Activated CD8-positive, alpha-beta memory T cell treated with anti-CD3 and anti-CD28 coated beads for 36 hours (primary cell): ENCODE data around the gene IFNA13. TPM values are rescaled to one million over a fixed set of nuclear protein-coding genes. Genes with fewer than 3 reads are reported as not detected.
"Not testable (repeated sequence)": the region's sequence is repeated elsewhere in the genome, so short reads cannot be mapped to it uniquely, and the experiment has no call there.

ENCODE experiments used
- CTCF ChIA-PET: fragments of 350-600 bp; sonication (Branson Sonifier 250); formaldehyde crosslinking; loops from one replicate; lab custom pipeline; 2021; ENCODE audit warnings: antibody characterized with exemption; lab: Charles Lee
- POLR2A ChIA-PET: fragments of 350-600 bp; sonication (Branson Sonifier 250); formaldehyde crosslinking; loops from one replicate; lab custom pipeline; 2021; ENCODE audit warnings: antibody characterized with exemption; lab: Charles Lee
- total RNA-seq, 2 experiments: library from RNA; stranded (reverse); gene quantifications; one replicate each; pipeline ENCODE4 v1.2.3, GENCODE V29; 2021

Gene IFNA13
- not detected for total RNA-seq

DNA sequence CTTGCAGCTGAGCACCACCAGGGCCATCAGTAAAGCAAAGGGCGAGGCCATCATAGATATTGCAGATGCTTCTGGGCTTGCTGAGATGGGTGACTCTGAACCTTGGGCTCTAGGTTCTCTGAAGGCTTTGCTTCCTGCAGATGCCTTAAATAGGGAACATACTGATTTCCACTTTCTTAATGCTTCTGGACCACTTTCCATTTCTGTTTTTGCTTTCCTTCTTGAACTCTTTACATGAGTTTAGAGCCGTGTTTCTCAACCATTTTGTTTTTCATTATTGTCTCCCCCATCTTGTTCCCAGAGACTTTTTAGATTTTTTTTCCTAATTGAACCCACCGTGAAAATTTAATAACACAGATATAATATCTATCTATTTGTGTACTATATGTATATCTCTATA, at the start of gene IFNA13:
Gene IFNA13, minus strand, starts transcription at position 101 of the 400 bp plus-strand sequence. Its CDS starts 47 bp downstream, at position 54.
- CTCF ChIA-PET, result no interaction called here
- POLR2A ChIA-PET, result no interaction called here

DNA sequence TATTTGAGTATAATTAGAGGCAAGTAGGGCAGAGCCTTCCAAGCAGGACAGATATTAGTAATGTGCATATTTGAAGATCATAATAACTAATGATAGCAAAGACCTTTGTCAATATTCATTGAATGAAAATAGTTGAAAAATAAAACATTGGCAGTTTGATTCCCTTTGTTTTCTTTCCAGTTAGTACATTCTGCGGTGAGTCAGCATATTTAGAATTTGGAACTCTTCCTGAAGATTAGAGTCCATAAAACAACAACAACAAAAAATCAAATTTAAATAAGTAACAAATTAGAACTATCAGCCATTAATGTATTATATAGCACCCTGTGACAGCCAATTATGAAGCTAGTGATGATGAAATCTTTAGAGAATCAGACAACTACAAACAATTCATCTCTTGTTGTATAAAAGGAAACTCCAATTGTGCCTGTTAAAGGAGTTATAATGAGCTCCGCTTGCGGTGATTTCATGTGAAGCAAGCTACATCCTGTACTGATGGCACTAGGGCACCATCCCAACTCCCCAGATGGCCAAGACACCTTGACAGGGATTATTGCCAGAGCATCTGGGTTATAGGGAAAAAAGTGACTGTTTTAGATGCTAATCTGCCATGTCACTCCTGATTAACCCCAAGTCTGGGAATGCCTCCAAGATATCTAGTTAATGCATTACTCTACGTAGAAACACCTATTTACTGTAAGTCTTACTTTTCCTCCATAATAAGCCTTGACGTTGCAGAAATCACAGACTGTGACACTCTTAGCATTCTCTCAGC, 47.8 kb upstream of the IFNA13 start:
- CTCF ChIA-PET, result no interaction called here
- POLR2A ChIA-PET, result no interaction called here

DNA sequence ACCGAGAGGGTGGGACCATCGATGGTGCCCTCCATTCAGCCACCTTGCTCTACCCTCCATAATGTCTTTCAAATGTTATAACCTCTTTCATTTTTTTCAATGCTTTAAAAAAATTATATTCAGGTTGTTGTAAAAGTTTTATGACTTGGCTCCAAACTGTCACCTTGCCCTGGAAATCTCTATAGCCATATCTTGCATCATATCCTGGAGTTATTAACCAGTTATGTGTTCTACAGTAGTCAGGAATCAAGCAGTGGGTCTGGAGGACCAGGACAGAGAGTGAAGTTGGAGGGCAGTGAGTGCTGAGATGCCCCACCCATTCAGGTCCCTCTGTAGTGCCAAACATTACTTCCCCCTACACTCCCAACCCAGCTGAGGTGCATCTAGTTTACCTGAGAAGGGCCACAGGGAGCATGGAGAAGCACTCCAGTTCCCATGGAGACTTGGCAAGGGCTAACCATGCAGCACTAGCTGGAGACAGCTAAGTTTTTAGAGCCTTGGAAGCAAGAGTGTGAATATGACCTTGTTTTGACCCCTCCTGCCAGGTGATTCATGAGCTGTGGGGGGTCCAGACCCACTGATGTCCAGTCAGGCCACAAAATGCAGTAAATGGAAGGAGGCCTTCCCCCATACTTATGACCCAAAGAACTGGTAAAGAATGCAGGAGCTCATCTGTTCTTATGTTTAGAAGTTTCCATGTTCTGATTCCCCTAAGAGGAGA, 46.5 kb upstream of the IFNA13 start:
- ChIA-PET POLR2A (no interaction called here), CTCF (no interaction called here)

DNA sequence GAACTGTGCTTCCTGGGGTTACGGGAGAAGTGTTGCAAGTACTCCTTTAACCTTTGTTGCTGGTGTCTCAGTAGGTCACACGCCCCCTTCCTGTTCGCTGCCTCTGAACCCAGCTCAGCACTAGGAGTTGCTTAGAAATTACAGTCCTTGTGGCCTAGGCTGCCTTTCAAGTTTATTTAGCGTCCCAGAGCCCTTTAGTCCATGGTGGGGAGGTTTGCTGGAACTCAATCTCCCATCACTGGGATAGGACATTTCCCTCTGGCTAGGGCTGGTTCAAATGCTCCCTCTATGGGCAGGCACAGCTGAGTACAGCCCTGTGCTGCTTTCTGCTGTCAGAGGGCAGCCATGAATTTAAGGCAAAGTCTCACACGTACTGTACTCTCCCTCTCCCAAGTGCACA, 45.8 kb upstream of the IFNA13 start:
- ChIA-PET CTCF (no interaction called here), POLR2A (no interaction called here)

DNA sequence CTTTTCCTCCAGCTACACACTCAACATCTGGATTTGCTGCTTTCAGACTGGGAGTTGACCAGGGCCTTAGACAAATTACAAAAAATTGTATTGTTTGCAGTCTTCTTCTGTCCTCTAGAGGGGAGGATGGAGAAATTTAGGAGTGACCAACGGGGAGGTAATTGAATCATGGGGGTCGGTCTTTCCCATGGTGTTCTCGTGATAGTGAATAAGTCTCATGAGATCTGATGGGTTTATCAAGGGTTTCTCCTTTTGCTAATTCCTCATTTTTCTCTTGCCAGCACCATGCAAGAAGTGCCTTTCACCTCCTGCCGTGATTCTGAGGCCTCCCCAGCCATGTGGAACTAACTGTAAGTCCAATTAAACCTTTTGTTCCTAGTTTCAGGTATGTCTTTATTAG, 45.3 kb upstream of the IFNA13 start:
- ChIA-PET POLR2A (no interaction called here), CTCF (no interaction called here)

DNA sequence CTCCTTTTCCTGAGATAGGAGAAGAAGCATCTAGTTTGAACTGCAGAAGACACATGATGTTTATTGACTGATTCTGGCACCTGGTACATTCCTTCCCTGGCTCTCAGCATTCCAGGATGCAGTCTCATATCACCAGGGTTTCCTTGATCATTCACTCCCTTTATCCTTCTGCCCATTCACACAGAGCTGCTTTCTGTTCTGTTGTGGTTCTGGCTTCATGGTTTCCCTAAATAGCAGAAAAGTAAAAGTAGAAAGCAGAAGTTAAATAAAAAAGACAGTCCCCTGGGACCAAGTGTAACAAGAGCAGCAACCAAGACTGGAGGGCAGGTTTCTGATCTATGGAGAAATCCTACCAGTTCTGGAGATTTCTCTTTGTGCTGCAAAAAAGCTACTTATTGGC, 44.2 kb upstream of the IFNA13 start:
- ChIA-PET CTCF (no interaction called here), POLR2A (no interaction called here)

DNA sequence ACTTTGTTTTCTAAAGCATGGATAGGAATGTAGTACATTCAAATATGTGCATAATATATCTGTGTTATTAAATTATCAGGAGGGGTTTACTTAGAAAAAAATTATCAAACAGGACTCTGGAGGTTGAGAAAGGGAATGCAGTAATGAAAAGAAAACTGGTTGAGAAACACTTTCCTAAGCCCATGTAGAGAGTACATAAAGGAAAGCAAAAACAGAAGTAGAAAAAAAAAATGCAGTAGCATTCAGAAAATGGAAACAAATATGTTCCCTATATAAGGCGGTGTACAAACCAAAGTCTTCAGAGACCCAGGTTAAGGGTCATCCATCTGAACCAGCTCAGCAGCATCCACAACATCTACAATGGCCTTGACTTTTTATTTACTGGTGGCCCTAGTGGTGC, 41.0 kb upstream of the IFNA13 start, which contains the start of gene IFNA8:
Gene IFNA8, plus strand, starts transcription at position 301 of the 400 bp plus-strand sequence. Its CDS starts 60 bp downstream, at position 361.
- ChIA-PET POLR2A (no interaction called here), CTCF (no interaction called here)

DNA sequence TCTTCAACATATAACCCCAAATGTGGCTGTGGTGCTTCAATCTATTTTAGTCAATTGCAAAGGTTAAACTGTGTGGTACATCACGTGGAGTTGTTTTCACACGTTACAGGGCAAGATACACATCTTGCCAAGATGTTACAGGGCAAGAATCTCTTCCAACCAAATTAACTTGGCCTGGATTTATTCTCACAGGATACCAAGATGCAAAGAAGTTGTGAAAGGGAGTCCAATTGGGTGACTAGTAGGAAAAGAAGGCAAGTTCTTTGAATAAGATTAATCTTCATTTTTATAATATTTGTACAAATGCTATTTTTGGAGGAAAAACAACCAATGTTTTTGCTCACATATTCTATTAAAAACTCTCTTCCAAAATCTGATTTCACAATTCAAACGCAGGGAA, 36.3 kb upstream of the IFNA13 start:
- CTCF ChIA-PET, result no interaction called here
- POLR2A ChIA-PET, result no interaction called here

DNA sequence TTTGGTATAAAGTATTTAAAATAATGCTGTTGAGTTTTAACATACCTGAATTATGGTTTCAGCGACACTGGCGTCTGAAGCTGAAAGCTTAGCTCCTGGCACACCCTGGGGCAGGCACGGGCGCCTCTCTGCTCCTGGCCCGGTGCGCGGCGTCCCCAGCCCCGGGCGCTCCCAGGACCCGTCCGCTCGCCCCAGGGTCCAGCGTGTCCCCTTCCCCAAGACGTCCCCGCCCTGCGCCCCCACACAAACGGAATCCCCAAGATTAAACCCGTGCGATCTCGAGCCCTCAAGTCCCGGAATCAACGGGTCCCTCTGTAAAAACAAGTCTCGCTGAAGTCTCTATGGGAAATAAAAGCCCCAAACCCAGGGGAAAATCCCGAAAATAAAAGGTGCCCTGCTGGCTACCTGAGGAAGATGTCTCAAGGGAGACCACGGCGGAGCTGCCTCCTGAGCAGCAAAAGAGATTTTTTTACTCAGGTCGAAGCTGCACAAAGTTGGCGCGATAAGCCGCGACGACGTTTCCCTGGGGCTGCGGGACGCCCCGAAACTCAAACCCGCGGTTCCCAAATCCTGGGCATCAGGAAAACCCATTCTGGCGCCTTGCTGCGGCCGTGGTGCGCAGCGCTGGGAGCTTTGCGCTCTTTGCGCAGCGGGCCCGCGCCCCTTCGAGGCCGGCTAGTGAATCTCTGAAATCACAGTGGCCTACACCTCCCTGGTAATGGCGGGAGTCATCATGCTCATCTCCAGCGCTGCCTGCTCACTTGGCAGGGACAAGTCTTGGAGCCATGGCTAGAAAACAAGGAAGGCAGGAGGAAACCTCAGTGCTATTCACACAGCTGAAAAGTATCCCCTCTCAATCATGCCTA, 34.8 kb upstream of the IFNA13 start:
- POLR2A ChIA-PET, result no interaction called here
- CTCF ChIA-PET, result no interaction called here

DNA sequence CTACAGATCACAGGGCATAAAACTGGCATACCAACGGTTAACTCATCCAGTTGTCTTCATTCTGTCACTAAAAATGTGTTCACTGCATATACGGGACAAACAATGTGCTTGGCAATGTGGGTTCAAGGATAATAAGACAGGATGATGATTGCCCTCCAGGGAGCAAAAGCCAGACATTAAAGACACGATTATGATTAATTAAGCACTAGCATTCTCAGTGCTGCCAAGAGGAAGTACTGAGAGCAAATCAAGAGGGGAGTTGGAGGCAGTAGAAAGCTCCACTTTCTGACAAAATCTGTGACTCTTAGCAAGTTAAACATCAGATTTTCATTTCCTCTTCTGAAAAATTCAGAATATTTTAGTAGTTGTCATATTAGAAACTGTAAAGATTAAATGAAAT, 32.1 kb upstream of the IFNA13 start:
- POLR2A ChIA-PET, result no interaction called here
- CTCF ChIA-PET, result no interaction called here

DNA sequence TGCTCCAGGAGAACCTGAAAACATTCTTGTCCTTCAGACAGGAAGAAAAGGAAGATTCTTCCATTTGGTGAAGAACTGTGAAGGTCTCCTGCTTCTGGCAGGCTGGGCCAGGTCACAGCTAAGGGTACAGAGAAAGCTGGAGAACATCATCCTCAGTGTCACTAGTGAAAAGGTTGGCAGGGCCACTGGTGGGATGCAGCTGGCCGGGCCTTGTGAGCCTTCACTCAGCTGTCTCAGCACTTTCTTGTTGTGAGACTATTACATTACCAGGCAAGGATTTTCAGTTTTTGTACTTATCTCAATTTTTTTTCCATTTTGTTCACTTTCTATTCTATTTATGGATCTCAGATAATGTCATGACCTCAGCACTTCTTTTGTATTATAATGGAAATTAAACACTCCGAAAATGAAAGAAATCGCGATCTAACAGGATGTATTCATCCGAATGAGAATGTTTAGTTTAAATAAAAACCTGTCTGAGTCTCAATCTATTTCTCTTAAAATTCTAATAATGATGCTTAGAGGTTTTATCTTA, 31.2 kb upstream of the IFNA13 start:
- POLR2A ChIA-PET, result no interaction called here
- CTCF ChIA-PET, result no interaction called here

DNA sequence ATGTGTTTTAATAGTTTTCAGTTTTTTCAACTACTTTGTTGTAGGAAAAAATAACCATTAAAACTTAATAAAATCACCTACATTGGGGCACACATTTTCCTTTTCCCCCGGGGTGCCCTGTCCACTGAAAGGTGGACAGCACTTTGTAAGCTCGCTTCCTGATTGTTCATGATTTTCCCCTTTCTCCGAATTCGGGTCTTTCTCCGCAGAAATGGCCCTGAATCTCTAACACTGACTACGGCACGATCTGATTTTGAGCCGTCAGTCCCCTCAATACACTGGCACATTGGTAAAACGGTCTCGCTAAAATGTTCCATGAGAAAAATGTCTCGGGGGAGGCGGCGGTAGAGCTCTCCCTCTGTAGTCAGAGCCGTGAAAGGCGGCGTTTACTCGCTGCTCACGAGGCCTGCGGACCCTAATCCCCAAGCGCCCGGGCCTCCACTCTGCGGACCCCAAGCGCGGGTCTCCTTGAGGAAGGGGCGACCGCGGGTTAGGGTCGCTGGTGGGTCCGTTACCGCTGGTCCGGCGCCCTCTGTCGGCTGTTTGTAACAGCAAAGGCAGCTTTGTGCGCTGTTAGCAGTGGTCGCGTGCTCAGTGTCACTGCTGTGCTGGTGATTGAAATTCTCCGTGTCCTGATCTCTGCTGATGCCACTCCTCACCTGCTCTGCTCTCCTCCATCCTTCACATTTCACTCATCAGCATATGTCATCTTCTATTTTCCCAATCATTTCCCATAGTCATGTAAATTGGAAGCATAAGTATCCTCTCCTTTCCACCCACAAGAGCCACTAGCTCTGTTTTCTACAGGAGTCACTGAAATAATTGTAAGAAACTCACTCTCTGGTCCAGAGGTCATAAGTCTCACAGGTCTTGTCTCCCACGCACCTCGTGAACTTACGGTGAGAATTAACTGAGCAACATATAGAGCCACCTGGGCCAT, 28.2 kb upstream of the IFNA13 start:
- ChIA-PET POLR2A (no interaction called here), CTCF (interaction anchor here (0.6 to 2.0 kb wide), 19 partner anchors 9 to 393 kb away, joined by 3 to 19 read pairs (median 3); partner anchors contain the start of genes IFNA6 and KLHL9)

DNA sequence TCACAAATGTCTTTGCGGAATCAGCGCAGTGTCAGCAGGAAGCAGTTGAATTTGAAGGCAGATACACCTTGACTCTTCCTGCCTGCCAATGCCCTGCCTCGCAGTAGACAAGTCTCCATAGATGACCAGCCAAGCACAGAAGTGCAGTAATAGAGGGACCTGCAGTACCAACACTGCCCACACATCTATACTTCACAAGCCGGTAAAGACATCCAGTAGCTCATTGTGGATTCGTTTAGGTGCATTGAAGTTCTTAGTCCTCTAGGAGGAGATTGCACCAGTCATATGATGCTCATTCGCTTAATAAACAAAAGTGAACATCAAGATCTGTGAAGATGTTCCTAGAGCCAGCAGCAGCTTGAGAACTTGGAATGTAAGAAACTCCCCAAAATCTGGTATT, 24.4 kb upstream of the IFNA13 start:
- ChIA-PET POLR2A (no interaction called here), CTCF (interaction anchor here (0.8 kb wide), 1 partner anchor 58 kb away, joined by 3 read pairs; no protein-coding TSS in a partner anchor)

DNA sequence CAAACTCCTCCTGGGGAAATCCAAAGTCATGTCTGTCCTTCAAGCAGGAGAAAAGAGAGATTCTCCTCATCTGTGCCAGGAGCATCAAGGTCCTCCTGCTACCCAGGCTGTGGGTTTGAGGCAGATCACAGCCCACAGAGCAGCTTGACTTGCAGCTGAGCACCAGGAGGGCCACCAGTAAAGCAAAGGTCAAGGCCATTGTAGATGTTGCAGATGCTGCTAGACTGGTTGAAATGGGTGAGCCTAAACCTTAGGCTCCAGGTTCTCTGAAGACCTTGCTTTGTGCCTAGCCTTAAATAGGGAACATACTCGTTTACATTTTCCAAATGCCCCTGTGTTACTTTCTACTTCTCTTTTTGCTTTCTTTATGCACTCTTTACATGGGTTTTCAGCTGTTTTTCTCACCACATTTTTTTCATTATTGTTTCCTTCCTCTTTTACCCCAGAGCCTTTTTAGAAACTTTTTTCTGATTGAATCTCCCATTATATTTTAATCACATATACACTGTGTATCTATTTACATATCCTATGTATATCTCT, 17.3 kb upstream of the IFNA13 start, which contains the start of gene IFNA2:
Gene IFNA2, minus strand, starts transcription at position 268 of the 540 bp plus-strand sequence. Its CDS starts 69 bp downstream, at position 199.
- CTCF ChIA-PET, result interaction anchor here (1.2 kb wide), 1 partner anchor 10 kb away, joined by 3 read pairs; no protein-coding TSS in a partner anchor
- POLR2A ChIA-PET, result no interaction called here

DNA sequence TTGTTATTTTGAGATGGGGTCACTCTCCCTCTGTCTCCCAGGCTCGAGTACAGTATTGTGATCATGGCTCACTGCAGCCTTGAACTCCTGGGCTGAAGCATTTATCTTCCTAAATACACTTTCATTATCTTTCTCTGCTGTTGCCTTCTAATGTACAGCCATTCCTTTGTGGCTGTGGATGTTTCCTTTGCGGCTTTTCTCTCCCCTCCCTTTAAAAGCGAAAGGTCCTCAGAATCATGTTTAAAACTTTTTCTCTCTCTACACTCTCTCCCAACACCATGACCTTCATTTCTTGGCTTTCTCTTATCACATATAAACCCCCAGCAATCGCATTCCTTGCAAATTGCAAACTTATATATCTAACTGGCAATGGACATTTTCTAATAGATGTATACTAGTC, 15.8 kb upstream of the IFNA13 start:
- POLR2A ChIA-PET, result no interaction called here
- CTCF ChIA-PET, result no interaction called here

DNA sequence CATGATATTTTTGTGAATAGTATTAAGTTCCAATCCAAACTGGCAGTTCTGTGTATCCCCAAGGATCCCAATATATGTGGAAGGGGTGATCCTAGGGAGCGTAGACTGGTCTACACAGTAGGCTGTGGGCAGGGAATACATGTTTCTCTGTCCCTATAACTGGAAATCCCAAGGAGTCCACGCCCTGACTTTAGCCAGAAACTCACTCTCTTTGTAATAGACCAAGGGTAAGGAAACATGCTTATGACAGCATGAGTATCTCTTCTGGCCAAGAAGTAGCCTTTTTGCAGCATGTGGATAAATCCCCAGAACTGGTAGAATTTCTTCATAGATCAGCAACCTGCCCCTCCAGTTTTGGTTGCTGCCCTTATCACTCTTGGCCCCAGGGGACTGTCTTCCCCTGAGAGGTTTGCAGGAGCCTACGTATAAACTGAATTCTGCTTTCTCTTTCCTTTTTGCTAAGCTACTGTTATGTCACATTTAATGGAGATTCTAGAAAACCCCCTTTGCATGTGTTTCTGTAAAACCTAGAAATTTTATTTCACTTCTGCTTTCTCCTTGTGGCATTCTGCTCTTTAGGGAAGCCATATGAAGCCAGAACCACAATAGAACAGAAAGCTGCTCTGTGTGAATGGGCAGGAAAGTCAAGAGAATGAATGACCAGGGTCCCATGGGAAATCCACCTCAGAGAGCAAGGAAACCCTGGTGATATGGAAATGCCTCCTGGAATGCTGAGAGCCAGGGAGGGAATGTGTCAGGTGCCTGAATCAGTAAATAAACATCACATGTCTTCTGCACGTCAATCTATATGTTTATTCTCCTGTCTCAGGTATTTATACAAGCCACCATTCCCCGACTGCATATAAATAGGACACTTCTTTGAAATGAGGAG, 13.8 kb upstream of the IFNA13 start:
- ChIA-PET POLR2A (no interaction called here), CTCF (interaction anchor here (0.6 kb wide), 1 partner anchor 63 kb away, joined by 3 read pairs; no protein-coding TSS in a partner anchor)

DNA sequence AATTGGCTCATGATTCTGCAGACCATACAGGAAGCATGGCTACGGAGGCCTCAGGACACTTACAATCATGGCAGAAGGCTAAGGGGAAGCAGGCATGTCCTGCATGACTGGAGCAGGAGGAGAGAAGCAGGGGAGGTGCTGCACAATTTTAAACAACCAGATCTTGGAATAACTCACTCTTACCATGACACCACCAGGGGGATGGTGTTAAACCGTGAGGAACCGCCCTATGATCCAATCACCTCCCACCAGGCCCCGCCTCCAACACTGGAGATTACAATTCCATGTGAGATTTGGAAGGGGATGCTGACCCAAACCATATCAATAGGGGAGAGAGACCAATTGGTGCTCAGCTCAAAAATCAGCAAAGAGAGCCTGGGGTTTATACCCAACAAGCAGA, 3.6 kb upstream of the IFNA13 start:
- CTCF ChIA-PET, POLR2A ChIA-PET: not testable (repeated sequence)
